Pancreas (tissue), 10 donors: Measurements from ENCODE around the gene LINGO4. TPM values are rescaled to one million over a fixed set of nuclear protein-coding genes. Genes with fewer than 3 reads are reported as not detected.

Experiments
- ATAC-seq, 4 donors: fragments of 200-7000 bp; cut with Tn5 transposase; one replicate each; pipeline versions ENCODE4 v1.8.0 to v1.9.1; 2020; ENCODE audit warnings: mild to moderate bottlenecking in 4 of 4, moderate library complexity in 4 of 4
- DNase-seq, 6 donors: peaks; one replicate each; pipeline ENCODE4 v3.0.0-alpha.2; 2020
- FAIRE-seq: peaks from 2 replicates; lab custom pipeline; 2012; peaks lifted over from hg19 to GRCh38; lab: Jason Lieb, UNC
- H3K27ac ChIP-seq, 4 donors: fragments of 200-600 bp; sonication (generic); 1 replicate in 3 of 4; 2 replicates in 1 of 4; pipeline versions ENCODE4 v1.5.0 to v1.8.0; 2020
- H3K27me3 ChIP-seq, 4 donors: fragments of 200-600 bp; one replicate each; pipeline ENCODE4 v1.8.0; 2021
- H3K36me3 ChIP-seq, 3 donors: fragments of 200-600 bp; sonication (generic) in 1 of 3; one replicate each; pipeline versions ENCODE4 v1.5.0 to v1.8.0; 2020 to 2021
- H3K4me1 ChIP-seq, 3 donors: fragments of 200-600 bp; one replicate each; pipeline ENCODE4 v1.8.0; 2021
- H3K4me3 ChIP-seq, 4 donors: fragments of 200-600 bp; sonication (generic) in 2 of 4; one replicate each; pipeline versions ENCODE4 v1.5.0 to v1.8.0; 2020 to 2021
- H3K9me3 ChIP-seq, 4 donors: fragments of 200-600 bp; one replicate each; pipeline ENCODE4 v1.8.0; 2021
- CTCF ChIP-seq, 4 donors: fragments of 200-600 bp; sonication (generic) in 3 of 4; IDR thresholded peaks; one replicate each; pipeline versions ENCODE4 v1.5.0 to v1.8.0; 2021; ENCODE audit warnings: antibody characterized with exemption in 4 of 4
- WGBS, 2 donors: extraction: QIAGEN DNeasy Blood & Tissue Kit; methylation state at CpG; one replicate each; pipeline ENCODE4 v1.1.7; 2013; 5-methylcytosine and 5-hydroxymethylcytosine counted together
- intact Hi-C, 3 donors: fragments of 100-400 bp; cut with DNase I; formaldehyde crosslinking; loops; one replicate each; pipeline versions ENCODE4 v1.11.1 to v1.14.2; 2022
- polyA plus RNA-seq, 2 donors: library from polyadenylated mRNA; stranded (reverse); fragments of 200-250 nt; gene quantifications; one replicate each; pipeline ENCODE4 v1.2.3, GENCODE V29; 2013
- total RNA-seq, 6 donors: library from RNA; stranded (reverse); fragmentation: NEBNext Ultra II Directional in 4 of 6; extraction: Animal tissue kit (Norgen Biotek cat#: 25700) in 4 of 6; gene quantifications; one replicate each; pipeline versions ENCODE4 v1.2.1 to v1.2.4, GENCODE V29; 2021 to 2023
- donor health status: healthy with polysubstance abuse.
- donor health status: DM: no; HTN: no; CAD: no; lungs with moderate emphysema.
- donor health status: DM: no; HTN: no; CAD: no.
- donor health status: control.
- donor health status: control.
- donor health status: Bipolar disorder and iron deficiency.
- donor health status: DM: yes; HTN: yes; CAD: no.
- donor health status: DM: no; HTN: no; CAD: no.
- donor health status: DM: no; HTN: no; CAD: no.
- donor health status: DM: yes; HTN: yes; CAD: no.

The LINGO4 gene
- total and polyA plus RNA-seq, 8 donors, result 0.15 to 0.89 (median 0.29) TPM

- peaks cover 0 to 20% (median 10%) of the 10 kb centered on the region in 3 donors for H3K36me3 ChIP-seq
- ATAC-seq (no peak), FAIRE-seq (no peak), DNase-seq (no peak)
- H3K4me3 ChIP-seq, result no peak overlapping the region
- no peaks in the 10 kb centered on the region for H3K4me1 ChIP-seq
- H3K27me3 ChIP-seq, result no peaks in the 10 kb centered on the region
- TF ChIP-seq CTCF (IDR thresholded peaks at IDR 0.05), result no peak
- WGBS, 2 donors, result 45 to 57% methylated on average over 1 of the region's 1 CpG
- no peaks in the 10 kb centered on the region for H3K9me3 ChIP-seq
- intact Hi-C loops, result no loop called here
- H3K27ac ChIP-seq, result no peak overlapping the region
These were observed 48.9 kb downstream of the LINGO4 start for GRCh38 chr1:151756291-151756690.

Other genes with a start within 250 kb of the LINGO4 start
- 10 to 100 TPM; 10.2 to 23.4 (median 13.0) TPM for gene SNX27, start 193.4 kb downstream of the LINGO4 start, total RNA-seq
- gene SNX27, start 193.4 kb downstream of the LINGO4 start, polyA plus RNA-seq, result 1 to 10 TPM; 5.9 to 6.5 TPM
- 1 to 10 TPM; 1.1 to 8.6 (median 3.6) TPM for gene CELF3, start 88.6 kb downstream of the LINGO4 start, total RNA-seq
- gene CELF3, start 88.6 kb downstream of the LINGO4 start, polyA plus RNA-seq, result 10 to 100 TPM; 39.2 to 76.3 TPM
- gene RIIAD1, start 83.9 kb downstream of the LINGO4 start, total RNA-seq, result under 1 TPM in 4 of 6 donors, not detected in 2; 0.56 to 0.69 (median 0.63) TPM
- gene RIIAD1, start 83.9 kb downstream of the LINGO4 start, polyA plus RNA-seq, result 1 to 10 TPM; 3.7 to 7.5 TPM
- 10 to 100 TPM; 21.8 to 27.9 (median 24.6) TPM for gene MRPL9, start 41.9 kb downstream of the LINGO4 start, total RNA-seq
- gene MRPL9, start 41.9 kb downstream of the LINGO4 start, polyA plus RNA-seq, result 10 to 100 TPM; 47.0 to 61.9 TPM
- gene TDRKH, start 14.9 kb downstream of the LINGO4 start, total RNA-seq, result 1 to 10 TPM; 2.6 to 7.5 (median 4.1) TPM
- 1 to 10 TPM; 2.6 to 4.2 TPM for gene TDRKH, start 14.9 kb downstream of the LINGO4 start, polyA plus RNA-seq
- gene RORC, start 26.4 kb upstream of the LINGO4 start, total RNA-seq, result 10 to 100 TPM; 11.9 to 28.8 (median 23.1) TPM
- gene RORC, start 26.4 kb upstream of the LINGO4 start, polyA plus RNA-seq, result 10 to 100 TPM; 17.1 to 36.7 TPM
- 1 to 10 TPM in 1 of 6 donors, under 1 TPM in 5; 0.35 to 1.2 (median 0.59) TPM for gene C2CD4D, start 34.4 kb upstream of the LINGO4 start, total RNA-seq
- under 1 TPM; 0.40 to 0.68 TPM for gene C2CD4D, start 34.4 kb upstream of the LINGO4 start, polyA plus RNA-seq
- gene THEM5, start 48.3 kb upstream of the LINGO4 start, total RNA-seq, result under 1 TPM in 1 of 6 donors, not detected in 5; 0.17 TPM
- not detected for gene THEM5, start 48.3 kb upstream of the LINGO4 start, polyA plus RNA-seq
- gene THEM4, start 104.1 kb upstream of the LINGO4 start, total RNA-seq, result 10 to 100 TPM in 1 of 6 donors, 1 to 10 TPM in 5; 6.1 to 11.3 (median 8.0) TPM
- 10 to 100 TPM; 17.8 to 27.8 TPM for gene THEM4, start 104.1 kb upstream of the LINGO4 start, polyA plus RNA-seq
- gene S100A10, start 188.4 kb upstream of the LINGO4 start, total RNA-seq, result 100 to 1,000 TPM in 2 of 6 donors, 10 to 100 TPM in 4; 34.3 to 211 (median 74.6) TPM
- gene S100A10, start 188.4 kb upstream of the LINGO4 start, polyA plus RNA-seq, result 100 to 1,000 TPM; 203 to 269 TPM
- 100 to 1,000 TPM in 2 of 6 donors, 10 to 100 TPM in 4; 23.6 to 291 (median 61.9) TPM for gene S100A11, start 231.6 kb upstream of the LINGO4 start, total RNA-seq
- 100 to 1,000 TPM; 239 to 433 TPM for gene S100A11, start 231.6 kb upstream of the LINGO4 start, polyA plus RNA-seq